Osteocyte (in vitro differentiated cells): ENCODE results near the gene ZNF385A. TPM values are rescaled to one million over a fixed set of nuclear protein-coding genes. Genes with fewer than 3 reads are reported as not detected.
A peak's percentile ranks its signal among the peaks of the same experiment; 100 is the strongest.

Source experiments
- DNase-seq: peaks from one replicate; pipeline ENCODE4 v3.0.0; 2021; ENCODE audit warnings: mixed read lengths; ENCODE audit not compliant: unreplicated experiment; ENCODE audit errors: extremely low spot score
- H3K27ac Mint-ChIP-seq: one replicate; pipeline ENCODE4 v1.8.0; 2021; ENCODE audit warnings: mild to moderate bottlenecking, mixed read lengths; ENCODE audit not compliant: unreplicated experiment
- H3K27me3 Mint-ChIP-seq: one replicate; pipeline ENCODE4 v1.8.0; 2021; ENCODE audit warnings: mixed read lengths; ENCODE audit not compliant: unreplicated experiment
- H3K36me3 Mint-ChIP-seq: one replicate; pipeline ENCODE4 v1.8.0; 2021; ENCODE audit warnings: mixed read lengths; ENCODE audit not compliant: unreplicated experiment
- H3K4me1 Mint-ChIP-seq: one replicate; pipeline ENCODE4 v1.8.0; 2021; ENCODE audit warnings: mixed read lengths; ENCODE audit not compliant: unreplicated experiment
- H3K4me3 Mint-ChIP-seq: one replicate; pipeline ENCODE4 v1.8.0; 2021; ENCODE audit warnings: mild to moderate bottlenecking, moderate library complexity, mixed read lengths; ENCODE audit not compliant: unreplicated experiment
- H3K9me3 Mint-ChIP-seq: one replicate; pipeline ENCODE4 v1.8.0; 2021; ENCODE audit warnings: mixed read lengths; ENCODE audit not compliant: unreplicated experiment
- total RNA-seq: library from RNA; stranded (reverse); gene quantifications from 2 replicates; pipeline ENCODE4 v1.2.1, GENCODE V29; 2021
- TF ChIP-seq, protein P1 (sequence below): fragments of 200-600 bp; sonication (generic); IDR thresholded peaks from 2 replicates; pipeline ENCODE4 v1.5.0; 2021; ENCODE audit warnings: antibody characterized with exemption, mild to moderate bottlenecking, moderate library complexity

Gene ZNF385A
- total RNA-seq, 1 donor from 2014 or later = 12.3 TPM

DNA sequence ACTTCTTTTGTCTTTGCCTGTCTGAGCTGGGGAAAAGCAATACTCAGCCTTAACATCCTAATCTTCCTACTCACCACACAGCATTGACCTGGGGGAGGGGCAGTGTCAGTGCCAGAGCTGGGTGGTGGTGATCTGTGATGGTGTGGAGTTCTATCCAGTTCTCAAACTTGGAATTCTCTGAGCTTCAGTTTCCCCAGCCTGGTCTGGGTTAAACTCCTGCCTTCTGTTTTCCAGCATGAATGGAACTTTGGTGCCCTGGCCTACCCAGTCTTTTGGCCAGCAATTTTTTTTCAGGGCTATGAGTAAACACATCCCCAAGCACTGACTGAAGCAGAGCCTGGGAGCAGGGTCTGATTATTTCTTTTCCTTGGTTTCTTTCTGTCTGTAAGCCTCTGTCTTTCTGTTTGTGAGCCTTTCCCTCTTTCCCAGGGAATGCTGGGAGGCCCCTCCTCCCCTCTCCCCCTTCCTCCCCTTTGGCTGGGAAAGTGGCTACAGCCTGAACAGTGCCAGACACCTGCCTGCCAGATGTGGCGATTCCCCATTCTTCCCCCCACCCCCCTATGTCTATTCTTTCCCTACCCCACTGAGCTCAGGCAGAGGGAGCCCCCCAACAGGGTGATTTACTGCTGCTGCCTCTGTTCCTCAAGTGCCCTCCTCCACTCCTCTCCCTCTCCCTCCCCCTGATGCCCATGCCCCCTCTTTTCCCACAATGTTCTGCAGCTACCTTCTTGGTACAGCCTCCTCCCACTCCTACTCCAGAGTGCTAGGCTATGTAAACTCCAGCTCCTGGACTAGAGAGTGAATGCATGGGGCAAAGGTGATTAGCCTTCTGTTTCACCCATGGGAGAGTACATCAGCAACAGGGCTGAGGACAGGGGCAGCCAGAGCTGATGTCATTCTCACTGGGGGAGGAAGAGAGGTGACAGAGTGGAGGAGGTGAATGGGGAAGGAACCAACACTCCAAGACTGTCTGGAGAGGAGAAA lies 31.4 kb downstream of the ZNF385A start:
- DNase-seq = no peak
- peak overlapping the region; percentile 69 for H3K27ac Mint-ChIP-seq
- TF ChIP-seq, protein P1, sequence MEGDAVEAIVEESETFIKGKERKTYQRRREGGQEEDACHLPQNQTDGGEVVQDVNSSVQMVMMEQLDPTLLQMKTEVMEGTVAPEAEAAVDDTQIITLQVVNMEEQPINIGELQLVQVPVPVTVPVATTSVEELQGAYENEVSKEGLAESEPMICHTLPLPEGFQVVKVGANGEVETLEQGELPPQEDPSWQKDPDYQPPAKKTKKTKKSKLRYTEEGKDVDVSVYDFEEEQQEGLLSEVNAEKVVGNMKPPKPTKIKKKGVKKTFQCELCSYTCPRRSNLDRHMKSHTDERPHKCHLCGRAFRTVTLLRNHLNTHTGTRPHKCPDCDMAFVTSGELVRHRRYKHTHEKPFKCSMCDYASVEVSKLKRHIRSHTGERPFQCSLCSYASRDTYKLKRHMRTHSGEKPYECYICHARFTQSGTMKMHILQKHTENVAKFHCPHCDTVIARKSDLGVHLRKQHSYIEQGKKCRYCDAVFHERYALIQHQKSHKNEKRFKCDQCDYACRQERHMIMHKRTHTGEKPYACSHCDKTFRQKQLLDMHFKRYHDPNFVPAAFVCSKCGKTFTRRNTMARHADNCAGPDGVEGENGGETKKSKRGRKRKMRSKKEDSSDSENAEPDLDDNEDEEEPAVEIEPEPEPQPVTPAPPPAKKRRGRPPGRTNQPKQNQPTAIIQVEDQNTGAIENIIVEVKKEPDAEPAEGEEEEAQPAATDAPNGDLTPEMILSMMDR = no peak
- no peaks in the 10 kb centered on the region for H3K9me3 Mint-ChIP-seq
- no peaks in the 10 kb centered on the region for H3K27me3 Mint-ChIP-seq
- no peak overlapping the region for H3K4me3 Mint-ChIP-seq
- peaks cover 20% of the 10 kb centered on the region for H3K4me1 Mint-ChIP-seq
- H3K36me3 Mint-ChIP-seq = peaks cover 29% of the 10 kb centered on the region

DNA sequence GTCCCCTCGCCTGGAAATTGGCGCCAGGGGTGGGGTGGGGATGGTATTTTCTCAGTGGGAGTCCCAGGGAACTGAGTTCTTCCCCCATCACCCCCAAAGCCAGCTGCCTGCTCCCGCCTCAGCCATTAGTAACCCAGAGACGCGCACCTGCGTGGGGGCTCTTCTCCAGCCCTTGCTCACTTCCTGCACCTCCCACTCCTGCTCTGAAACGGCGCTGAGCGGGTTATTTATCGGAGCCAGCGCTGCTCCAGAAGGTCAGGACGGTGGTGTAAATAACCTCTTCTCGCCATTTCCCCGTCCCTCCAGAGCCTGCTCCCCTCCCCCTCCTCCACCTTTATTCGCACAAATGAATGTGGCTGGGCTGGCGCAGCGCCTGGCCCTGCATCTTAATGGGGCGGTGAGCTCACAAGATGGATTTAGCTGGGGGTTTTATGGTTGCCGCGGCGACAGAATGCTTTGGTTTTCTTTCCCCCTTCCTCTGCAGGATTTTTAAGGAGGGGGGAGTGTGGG lies 32.5 kb downstream of the ZNF385A start:
- TF ChIP-seq, protein P1 = no peak
- no peak for DNase-seq

DNA sequence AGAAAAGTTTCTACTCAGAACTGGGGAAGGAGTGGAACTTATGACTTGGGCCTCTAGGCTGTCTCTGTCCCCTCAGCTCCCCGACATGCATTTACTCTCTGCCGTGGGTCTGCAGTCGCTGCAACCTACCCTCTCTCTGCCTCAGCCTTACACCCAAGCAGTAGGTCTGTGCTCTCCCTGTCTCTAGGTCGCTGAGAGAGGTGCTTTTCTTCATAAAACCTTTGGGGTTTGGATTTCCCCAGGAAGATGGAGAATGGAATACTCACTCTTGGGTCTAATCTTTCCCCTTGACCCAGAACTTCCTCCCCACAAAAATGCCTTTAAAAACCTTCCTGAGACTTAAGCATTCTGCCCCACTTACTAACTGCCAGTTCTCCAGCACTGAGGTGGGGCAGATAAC lies 33.2 kb downstream of the ZNF385A start:
- TF ChIP-seq, protein P1 = no peak
- Mint-ChIP-seq H3K9me3 (no peaks in the 10 kb centered on the region), H3K36me3 (peaks cover 45% of the 10 kb centered on the region), H3K4me3 (no peak overlapping the region), H3K27me3 (no peaks in the 10 kb centered on the region), H3K4me1 (peaks cover 15% of the 10 kb centered on the region), H3K27ac (no peak overlapping the region)
- DNase-seq = no peak

More for the DNA sequence above, 32.5 kb downstream of the ZNF385A start:
- Mint-ChIP-seq H3K27ac (peak overlapping the region; percentile 69), H3K4me3 (no peak overlapping the region), H3K4me1 (peaks cover 17% of the 10 kb centered on the region), H3K9me3 (no peaks in the 10 kb centered on the region), H3K36me3 (peaks cover 38% of the 10 kb centered on the region), H3K27me3 (no peaks in the 10 kb centered on the region)

DNA sequence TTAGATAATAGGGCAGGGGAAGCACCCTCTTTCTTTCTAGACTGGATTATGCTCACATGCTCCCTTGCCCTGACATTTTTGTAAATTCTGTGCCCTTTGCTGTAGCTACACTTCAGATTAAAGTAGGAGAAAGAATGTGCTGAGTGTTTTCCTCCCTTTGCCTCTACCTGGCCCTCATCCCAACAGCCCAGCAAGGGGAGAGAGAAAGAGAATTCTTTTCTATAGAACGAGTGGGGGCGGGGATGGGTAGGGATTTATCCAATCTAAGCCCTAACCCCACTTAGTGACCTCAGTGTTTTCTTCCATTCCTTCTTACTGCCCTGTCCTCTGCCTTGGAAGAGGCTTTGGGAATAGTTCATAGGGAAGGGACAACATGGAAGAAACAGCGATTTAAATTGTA lies 33.8 kb downstream of the ZNF385A start:
- H3K4me1 Mint-ChIP-seq = peaks cover 15% of the 10 kb centered on the region
- H3K36me3 Mint-ChIP-seq = peaks cover 45% of the 10 kb centered on the region
- H3K27ac Mint-ChIP-seq = no peak overlapping the region
- H3K9me3 Mint-ChIP-seq = no peaks in the 10 kb centered on the region
- no peaks in the 10 kb centered on the region for H3K27me3 Mint-ChIP-seq
- TF ChIP-seq, protein P1 = no peak
- no peak for DNase-seq
- no peak overlapping the region for H3K4me3 Mint-ChIP-seq

DNA sequence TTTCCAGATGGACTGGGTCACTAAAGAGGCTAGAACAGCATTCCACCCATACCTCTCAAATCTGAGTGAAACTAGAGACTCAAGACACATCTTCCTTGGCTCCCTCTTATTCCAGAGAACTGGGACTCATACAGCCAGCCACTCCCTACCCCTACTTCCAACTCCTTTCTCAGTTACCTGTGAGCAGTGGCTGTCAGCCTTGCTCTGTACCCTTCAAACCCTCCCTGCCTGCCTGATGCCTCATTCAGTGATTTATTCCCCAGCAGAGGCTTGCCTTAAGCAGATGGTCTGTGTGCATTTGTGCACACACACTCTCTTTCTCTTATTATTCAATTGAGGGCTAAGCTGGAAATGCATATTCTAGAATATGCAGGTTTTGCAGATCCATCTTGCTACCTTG lies 34.9 kb downstream of the ZNF385A start:
- Mint-ChIP-seq H3K9me3 (no peaks in the 10 kb centered on the region), H3K4me3 (no peak overlapping the region), H3K36me3 (peaks cover 51% of the 10 kb centered on the region), H3K27me3 (no peaks in the 10 kb centered on the region), H3K27ac (no peak overlapping the region), H3K4me1 (peaks cover 11% of the 10 kb centered on the region)
- TF ChIP-seq, protein P1 = no peak
- no peak for DNase-seq
